ENCODE measurements around the gene EEF2.
"Not testable (repeated sequence)": the region's sequence is repeated elsewhere in the genome, so short reads cannot be mapped to it uniquely, and the experiment has no call there.

The EEF2 gene

DNA sequence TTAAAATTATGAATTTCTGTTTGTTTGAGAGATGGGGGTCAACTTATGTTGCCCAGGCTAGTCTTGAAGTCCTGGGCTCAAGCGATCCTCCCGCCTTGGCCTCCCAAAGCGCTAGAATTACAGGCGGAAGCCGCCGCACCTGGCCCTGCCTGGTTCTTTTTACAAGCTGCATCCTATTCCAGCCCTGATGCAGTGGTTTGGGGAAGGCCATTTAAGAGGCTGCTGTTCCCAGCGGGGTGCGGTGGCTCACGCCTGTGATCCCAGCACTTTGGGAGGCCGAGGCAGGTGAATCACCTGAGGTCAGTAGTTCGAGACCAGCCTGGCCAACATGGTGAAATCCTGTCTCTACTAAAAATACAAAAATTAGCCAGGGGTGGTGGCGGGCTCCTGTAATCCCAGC lies 17.3 kb downstream of the EEF2 start:
- not testable (repeated sequence) for DNase-seq

DNA sequence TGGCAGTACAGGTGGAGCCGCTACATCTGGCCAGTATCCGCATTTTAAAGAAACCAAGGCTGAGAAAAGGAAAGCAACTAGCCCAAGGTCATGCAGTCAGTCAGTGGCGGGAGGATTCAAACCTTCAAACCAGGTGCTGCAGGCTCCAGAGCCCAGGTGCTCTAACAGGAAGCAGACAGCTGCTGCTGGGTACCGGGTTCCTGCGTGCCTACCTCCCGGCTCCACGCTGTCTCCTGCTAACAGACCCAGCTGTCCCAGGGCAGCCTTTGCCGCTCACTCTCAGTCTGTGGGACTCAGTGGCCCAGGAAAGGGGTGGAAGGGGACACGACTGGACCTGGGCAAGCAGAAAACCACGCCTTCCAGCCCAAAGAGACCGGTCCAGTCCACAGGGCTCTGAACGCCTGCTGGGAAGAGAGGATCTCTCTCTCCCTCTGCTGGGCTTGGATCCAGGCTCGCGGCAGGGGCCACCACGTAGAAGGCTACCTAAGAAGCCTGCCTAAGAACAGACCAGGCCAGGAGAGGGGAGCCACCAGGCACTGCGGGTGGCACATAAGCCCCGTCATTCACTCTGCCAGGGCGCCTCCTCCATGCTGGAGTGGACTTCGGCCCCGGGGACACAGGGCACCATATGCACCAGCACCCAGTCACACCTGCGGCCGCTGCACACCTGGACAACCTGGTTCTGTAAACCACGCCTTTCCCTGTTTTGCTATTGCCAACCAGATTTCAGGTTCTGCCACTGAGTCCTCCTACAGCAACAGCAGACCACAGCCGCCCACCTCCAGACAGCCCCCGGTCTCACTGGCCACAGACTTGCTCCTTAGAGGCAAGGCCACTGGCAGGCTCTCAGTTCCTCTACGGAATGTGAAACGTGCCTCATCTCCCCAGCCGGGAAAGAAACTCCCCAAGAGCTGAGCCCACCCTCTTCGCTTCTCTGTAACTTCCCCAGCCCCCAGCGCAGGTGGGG lies 18.9 kb downstream of the EEF2 start:
- DNase-seq = no peak

DNA sequence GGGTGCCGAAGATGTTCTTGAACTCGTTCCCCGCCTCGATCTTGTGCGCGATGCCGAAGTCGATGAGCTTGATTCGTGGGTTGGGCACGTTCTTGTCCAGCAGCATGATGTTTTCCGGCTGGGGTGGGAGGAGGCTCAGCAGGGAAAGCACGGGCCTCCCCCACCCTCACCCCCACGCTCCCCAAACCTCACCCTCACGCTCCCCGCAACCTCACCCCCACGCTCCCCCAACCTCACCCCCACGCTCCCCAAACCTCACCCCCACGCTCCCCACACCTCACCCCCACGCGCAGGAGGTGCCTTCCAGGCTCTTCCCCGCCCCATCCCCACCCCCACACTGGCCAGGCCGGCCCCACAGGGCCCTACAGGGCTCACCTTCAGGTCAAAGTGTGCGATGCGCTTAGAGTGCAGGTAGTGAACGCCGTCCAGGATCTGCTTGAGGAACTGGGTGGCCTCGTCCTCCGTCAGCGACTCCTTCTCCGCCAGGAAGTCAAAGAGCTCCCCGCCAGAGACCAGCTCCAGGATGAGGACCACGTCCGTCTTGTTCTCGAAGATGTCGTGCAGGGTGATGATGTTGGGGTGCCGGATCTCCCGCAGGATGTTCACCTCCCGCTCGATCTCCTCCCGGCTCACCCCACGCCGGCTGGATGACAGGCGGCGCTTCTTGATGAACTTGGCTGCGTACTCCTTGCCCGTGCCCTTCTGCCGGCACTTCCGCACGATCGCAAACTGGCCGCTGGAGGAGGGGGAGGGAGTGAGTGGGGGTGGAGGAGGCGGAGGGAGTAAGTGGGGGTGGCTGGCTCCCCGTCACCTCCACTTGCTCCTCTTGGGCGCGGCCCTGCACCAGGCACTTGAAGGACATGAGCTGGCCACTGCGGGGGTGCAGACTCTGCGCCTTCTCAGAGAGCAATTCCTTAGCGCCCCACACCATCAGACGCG lies 20.7 kb downstream of the EEF2 start:
- DNase-seq = no peak

DNA sequence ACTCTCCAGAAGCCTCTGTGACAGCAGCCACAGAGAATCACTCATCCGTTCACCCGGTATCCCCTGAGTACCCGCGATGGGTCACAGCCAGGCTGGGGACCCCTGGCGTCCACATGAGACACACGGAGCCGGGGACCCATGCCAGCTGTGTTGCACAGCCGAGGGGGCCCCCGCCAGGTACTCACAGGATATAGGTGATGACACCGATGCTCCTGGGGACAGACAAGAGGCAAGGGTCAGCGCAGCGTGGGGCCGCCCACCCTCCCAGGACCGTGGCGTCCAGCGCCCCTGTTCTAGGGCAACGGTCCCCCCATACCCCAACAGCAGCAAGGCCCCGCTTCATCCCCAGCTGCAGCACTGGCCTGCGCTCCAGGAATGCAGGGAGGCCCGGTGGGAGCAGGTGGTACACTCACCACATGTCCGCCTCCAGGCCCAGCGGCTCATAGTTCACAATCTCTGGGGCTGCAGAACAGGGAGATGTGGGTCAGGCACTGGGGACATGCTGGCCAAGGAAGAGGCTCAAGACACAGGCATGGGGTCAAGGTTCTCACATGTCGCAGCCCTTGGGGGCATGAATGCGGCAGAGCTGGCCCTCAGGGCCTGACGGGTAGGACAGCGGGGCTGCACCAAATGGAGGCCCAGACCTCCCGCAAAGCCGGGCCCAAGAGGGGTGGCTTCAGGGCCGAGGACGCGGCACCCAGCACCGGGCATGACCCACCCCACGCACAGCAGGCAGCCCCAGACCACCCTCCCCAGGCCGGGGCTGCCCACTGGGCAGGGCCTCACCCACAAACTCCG lies 21.6 kb downstream of the EEF2 start:
- DNase-seq = no peak

DNA sequence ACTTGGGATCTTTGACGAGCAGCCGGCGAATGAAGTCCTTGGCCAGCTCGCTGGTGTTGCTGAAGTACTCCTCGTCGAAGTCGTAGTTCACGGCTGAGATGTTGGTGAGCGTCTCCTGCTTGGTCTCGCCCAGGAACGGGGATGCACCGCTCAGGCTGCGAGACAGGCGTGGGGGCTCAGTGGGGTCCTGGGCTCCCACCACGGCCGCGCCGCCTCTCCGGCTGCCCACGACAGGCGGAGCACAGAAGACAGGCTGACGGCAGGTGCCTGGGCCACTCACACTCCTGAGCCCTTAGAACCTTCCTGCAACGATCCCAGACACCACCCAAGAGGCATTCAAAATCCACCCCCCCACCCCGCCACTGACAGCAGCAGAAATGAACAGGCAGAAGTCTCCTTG lies 24.3 kb downstream of the EEF2 start:
- no peak for DNase-seq

DNA sequence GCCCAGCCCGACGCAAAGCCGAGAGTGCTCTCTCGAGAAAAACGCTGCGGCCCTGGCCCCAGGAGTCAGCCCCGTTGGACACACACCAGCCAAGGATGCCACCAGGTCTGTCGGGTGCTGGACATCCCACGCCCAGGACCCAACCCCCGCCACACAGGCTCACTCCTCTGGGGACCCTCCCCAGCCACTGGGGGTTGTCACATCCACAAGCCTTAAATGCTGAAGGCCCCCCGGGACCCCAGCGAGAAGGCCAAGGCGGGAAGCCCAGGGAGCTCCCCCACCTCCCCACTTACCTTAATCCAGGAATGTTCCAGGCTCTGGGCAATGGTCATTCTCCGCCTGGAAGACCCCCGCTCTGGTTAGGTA lies 25.5 kb downstream of the EEF2 start:
- DNase-seq = no peak

DNA sequence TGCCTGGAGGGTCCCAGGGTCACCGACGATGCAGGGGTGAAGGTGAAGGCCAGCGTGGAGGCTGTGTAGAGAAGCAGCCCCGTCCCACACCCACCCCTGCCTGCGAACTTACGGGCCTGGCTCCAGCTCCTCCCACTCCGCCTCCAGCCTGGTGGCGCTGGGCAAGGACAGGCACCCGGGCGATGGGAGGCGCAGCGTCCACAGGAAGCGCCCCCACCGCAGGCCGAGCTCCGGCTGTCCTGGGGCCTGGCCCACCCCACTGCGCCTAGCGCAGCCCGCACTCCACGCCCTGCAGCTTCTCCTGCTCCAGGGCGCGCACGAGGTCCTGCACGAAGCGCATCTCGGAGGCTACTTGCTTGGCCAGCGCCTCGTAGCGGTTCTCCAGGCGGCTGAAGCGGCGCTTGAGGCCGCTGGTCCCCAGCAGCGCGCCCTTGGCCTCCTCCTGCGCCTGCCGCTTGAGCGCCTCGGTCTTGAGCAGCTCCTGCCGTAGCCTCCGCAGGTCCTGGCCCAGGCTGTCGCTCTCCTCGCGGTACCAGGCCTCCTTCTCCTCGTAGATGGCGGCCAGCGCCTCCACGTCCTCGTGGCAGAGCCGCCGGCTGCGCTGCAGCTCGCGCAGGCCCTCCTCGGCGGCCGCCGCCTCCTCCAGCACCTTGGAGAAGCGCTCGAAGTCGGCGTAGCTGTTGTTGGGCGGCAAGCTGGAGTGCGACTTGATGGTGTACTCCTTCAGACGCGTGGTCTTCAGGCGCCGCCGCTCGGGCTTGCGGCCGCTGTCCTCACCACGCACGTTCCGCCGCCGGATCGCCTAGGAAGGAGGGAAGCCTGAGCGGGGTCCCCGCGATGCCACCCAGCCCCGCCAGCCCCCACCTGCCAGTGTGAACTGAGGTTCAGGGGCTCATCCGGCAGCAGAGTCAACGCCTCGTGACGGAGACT lies 26.2 kb downstream of the EEF2 start:
- DNase-seq = no peak

DNA sequence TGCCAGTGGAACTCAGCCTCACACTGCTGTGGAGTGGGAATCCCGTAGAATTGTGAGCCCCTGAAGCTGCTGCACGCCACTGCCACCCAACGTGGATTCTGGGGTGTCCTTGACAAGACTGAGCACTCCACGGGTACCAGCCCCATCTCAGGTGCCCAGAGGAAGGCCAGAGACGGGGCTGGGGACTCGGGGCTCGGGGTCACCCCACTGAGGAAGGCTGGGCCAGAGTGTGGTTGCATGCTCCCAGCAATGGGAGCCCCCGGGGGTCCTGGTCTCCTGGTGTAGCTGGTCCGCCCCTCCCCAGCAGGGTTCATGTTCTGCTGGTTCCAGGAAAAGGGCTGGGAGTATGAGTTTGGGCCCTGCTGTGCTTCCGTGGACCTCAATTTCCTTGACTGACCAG lies 29.6 kb downstream of the EEF2 start:
- no peak for DNase-seq

DNA sequence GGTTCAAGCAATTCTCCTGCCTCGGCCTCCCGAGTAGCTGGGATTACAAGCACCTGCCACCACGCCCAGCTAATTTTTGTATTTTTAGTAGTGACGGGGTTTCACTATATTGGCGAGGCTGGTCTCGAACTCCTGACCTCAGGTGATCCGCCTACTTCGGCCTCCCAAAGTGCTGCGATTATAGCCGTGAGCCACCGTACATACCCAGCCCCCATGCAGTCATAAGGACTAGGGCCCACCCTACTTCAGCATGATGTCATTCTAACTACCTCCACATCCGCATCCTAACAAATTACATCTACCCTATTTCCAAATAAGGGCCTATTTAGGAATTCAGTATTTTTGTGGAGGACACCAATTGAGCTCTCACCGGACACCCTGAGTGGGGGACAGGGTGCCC lies 30.0 kb downstream of the EEF2 start:
- DNase-seq = not testable (repeated sequence)

DNA sequence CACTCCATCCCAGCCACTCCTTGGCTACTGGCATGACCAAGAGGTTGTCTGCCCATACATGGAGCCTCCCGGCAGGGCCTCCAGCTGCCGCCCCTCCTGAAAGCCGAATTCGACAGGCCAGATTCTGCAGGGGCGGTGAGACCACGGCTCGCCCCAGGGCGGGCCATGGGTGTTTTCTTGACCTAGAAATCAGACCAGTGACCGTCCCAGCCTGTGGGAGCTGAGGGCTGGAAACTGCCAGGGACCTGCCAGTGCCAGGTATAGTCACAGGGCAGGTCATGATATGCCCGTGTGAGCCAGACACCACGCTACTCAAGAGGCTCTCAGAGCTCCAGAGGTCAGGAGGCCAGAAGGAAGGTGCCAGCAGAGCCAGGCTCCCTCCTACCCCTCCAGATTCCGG lies 31.2 kb downstream of the EEF2 start:
- DNase-seq = no peak

DNA sequence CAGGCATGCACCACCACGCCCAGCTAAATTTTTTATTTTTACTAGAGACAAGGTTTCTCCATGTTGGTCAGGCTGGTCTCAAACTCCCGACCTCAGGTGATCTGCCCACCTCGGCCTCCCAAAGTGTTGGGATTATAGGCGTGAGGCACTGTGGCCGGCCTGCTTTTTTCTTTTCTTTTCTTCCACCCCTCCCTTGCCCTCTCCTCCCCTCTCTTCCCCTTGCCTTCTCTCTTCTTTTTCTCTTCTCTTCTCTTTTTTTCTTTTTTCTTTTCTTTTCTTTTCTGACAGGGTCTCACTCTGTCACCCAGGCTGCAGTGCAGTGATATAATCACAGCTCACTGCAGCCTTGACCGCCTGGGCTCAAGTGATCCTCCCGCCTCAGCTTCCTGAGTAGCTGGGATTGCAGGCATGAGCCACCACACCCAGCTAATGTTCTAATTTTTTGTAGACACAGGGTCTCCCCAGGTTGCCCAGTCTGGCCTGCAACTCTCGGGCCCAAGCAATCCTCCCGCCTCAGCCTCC lies 32.4 kb downstream of the EEF2 start:
- not testable (repeated sequence) for DNase-seq

DNA sequence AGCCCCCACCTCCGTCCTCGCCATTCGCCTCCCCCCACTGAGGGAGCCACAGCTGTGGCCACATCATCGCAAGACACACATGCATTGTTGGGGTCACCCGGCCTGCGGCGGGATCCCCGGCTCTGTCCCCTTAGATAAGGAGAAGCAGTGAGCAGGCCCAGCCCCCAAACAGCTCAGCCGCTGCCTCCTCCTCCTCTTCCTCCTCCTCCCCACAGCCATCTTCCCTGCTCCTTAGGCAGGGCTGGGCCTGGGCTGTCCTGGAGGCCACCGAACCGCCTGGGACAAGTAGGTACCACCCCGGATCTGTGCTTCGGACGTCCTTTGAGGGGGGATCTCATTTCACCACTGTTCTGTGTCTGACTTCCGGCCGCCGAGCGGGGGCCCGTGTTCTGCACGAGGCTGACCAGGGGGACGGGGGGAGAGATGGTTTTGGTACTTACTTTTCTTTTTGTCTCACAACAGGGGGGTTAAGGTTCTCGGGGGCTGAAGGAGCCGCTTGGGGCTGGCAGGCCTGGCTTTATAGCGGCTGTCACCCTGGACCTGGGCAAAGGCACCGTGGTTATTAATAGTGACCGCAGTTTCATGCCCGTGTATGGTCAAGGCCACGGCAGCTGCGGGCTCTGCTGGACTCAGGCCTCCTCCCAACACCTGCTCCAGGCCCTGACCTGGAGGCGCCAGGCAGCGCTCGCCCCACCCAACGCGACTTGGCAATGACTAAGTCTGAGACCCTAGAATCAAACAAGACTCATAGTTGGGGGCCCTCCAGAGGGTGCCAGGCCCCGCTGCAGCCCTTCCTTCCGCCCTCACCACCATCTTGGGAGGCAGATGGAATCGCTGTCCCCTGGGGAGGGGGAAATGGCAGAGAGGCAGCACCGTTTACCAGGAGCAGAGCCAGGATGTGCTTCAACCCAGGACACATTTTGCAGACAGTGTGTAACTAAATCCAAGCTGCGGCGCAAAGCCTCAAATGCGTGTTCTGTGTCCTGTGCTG lies 34.1 kb downstream of the EEF2 start:
- DNase-seq = no peak

DNA sequence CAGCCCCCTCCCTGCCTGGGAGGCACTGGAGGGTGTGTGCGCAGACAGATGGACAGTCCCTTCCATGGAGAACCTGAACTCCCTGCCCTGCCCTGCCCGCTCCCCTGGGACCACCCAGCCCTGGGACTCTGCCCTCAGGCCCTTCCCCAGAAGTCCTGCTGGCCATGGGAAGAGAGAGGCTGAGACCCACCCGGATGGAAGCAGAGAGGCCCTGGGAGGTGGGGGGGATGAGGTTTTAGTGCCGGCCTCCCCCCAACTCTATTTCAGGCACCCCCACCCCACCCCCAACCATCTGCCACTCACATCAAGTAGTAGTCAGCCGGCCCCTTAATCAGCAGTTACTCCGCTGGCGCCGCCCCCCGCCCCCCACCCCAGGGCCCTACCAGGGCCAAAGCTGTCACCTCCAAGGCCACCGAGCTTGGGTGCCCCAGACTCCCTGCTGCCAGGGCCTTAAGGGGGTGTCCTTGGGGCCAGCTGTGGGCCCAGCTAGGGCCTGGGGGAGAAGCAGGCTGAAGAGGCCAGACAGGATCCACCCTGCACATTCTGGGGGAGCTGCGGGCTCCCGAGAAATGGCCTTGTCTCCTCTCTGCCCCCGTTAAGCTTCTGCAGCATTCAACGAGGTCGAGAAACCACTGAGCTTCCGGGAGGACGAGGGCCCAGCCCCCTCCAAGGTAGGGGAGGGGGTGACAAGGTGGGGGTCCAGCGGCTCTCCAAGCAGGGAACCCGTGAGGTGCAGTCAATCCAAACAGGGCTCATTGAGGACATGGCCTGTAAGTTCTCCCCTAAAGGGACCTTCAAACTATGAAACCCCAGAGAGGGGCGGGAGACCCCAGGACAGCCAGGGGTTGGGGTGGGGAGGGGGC lies 35.0 kb downstream of the EEF2 start:
- DNase-seq = no peak

DNA sequence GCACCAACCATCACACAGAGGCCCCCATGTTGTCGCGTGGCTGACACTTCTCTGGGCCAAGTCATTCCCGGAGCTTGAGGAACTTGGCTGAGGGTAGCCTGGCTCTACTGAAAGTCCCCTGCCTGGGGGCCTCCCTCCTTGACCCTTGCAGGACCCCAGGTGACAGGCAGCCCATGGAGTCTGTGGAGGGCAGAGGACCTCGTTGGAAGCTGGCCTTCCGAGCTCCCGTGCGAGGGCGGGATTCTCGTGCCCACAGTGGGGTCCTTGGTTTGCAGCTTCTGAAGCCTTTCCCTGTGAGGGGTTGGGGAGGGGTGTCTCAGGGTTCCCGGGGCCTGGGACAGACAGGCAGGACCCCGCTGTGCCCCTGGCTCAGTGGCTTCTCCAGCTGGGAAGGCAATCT lies 36.0 kb downstream of the EEF2 start:
- DNase-seq = no peak

DNA sequence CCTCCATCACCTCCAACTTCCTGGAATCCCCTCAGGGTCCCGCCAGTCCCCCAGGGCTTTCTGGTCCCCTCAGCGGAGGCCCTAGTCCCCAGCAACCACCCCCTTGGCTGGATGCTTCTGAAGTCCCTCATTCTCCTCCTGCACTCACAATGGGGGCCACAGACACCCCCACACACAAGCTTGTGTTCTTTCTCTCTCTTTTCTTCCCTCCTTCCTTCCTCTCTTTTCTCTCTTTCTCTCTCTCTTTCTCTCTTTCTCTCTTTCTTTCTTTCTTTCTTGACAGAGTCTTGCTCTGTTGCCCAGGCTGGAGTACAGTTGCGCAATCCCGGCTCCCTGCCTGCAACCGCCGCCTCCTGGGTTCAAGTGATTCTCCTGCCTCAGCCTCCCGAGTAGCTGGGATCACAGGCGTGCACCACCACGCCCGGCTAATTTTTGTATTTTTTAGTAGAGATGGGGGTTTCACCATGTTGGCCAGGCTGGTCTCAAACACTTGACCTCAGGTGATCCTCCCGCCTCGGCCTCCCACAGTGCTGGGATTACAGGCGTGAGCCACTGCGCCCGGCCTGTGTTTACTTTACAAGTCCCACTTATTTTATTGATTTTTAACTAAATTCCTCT lies 37.8 kb downstream of the EEF2 start:
- DNase-seq = not testable (repeated sequence)

DNA sequence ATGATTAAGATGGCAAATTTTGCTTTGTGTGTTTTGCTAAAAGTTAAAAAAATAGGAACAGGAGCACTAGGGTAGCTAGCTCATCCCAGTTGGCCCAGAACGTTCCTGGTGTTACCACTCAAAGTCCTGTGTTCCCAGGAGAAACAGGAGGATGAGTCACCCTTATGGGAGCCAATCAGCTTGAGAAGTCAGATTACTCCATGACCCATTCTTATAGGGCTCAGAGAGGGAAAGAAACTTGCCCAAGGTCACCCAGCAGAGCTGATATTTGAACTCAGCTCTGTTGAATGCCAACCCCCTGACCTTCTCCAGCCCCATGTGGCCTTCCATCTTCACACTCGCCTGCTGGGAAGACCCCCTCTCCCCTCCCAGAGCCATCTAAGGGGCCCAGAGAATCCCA lies 39.4 kb downstream of the EEF2 start:
- no peak for DNase-seq

DNA sequence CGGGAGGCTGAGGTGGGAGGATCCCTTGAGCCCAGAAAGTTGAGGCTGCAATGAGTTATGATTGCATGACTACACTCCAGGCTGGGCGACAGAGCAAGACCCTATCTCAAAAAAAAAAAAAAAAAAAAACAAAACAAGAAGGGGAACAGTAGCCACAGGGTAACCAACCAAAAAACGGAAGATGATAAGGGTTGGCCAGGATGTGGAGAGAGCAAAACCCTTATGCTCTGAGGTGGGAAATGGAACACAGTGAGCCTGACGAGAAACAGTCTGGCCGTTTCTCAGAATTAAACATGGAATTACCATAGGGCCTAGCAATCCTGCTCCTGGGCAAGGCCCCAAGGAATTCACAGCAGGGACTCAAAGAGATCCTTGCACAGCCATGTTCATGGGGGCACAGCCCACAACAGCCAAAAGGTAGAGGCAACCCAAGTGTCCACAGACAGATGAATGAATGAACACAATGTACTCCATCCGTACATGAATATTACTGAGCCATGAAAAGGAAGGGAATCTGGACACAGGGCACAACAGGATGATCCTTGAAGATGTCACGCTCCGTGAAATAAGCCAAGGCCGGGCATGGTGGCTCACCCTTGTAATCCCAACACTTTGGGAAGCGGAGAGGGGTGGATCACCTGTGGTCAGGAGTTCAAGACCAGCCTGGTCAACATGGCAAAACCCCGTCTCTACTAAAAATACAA lies 41.1 kb downstream of the EEF2 start:
- no peak for DNase-seq

DNA sequence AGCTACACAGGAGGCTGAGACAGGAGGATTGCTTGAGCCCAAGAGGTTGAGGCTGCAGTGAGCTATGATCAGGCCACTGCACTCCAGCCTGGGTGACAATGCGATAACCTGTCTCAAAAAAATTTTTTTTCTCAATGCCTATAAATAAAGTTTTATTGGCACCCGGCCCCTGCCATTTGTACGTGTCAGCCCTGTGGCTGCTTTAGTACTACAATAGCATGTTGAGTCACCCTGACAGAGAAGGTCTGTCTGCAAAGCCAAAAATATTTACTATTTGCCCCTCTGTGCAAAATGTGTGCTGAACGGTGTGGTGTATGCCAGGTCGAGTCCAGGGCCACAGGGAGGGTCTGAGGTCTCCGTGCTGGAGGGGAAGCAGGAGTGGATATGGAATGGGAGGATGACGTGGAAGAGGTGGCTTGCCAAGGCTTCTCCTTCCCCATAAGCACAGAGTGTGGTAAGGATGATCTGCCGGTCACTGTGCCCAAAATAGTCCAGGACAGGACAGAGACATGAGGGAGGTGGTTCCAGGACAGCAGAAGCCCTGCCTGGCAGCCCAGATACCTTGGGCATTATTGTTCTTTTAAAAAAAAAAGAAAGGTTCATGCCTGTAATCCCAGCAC lies 42.4 kb downstream of the EEF2 start:
- DNase-seq = no peak
